CD4-positive, alpha-beta T cell (primary cell): ENCODE data around the gene PALM. TPM values are rescaled to one million over a fixed set of nuclear protein-coding genes. Genes with fewer than 3 reads are reported as not detected.
"Not testable (repeated sequence)": the region's sequence is repeated elsewhere in the genome, so short reads cannot be mapped to it uniquely, and the experiment has no call there.

ENCODE experiments used
- ATAC-seq: fragments of 200-7000 bp; cut with Tn5 transposase; one replicate; pipeline ENCODE4 v1.10.0; 2022; ENCODE audit warnings: mild to moderate bottlenecking; ENCODE audit not compliant: poor library complexity
- CTCF ChIA-PET: fragments of 350-600 bp; sonication (Branson Sonifier 250); formaldehyde crosslinking; loops from one replicate; lab custom pipeline; 2021; ENCODE audit warnings: antibody characterized with exemption, inconsistent platforms; lab: Charles Lee
- POLR2A ChIA-PET: fragments of 350-600 bp; sonication (Branson Sonifier 250); formaldehyde crosslinking; loops from one replicate; lab custom pipeline; 2021; ENCODE audit warnings: antibody characterized with exemption, inconsistent platforms; lab: Charles Lee
- DNase-seq, 14 experiments: peaks; one replicate each; pipeline ENCODE4 v3.0.0-alpha.2; 2013 to 2020; ENCODE audit warnings: mixed read lengths in 2 of 14
- H3K27ac ChIP-seq, 2 donors: one replicate each; pipeline versions ENCODE4 v1.5.1 to v1.7.0; 2013; ENCODE audit warnings: low read length in 2 of 2, low read depth in 1 of 2, mild to moderate bottlenecking in 1 of 2
- H3K27me3 ChIP-seq, 2 experiments: 1 replicate in 1 of 2; 2 replicates in 1 of 2; pipeline versions ENCODE4 v1.6.1 to v1.7.0; 2013; ENCODE audit warnings: low read length in 2 of 2, control low read depth in 1 of 2, mild to moderate bottlenecking in 1 of 2, moderate library complexity in 1 of 2; ENCODE audit not compliant: insufficient read depth in 2 of 2, control insufficient read depth in 1 of 2
- H3K36me3 ChIP-seq: one replicate; pipeline ENCODE4 v1.6.1; 2013; ENCODE audit warnings: low read length, control low read depth; ENCODE audit not compliant: insufficient read depth
- H3K4me1 ChIP-seq: one replicate; pipeline ENCODE4 v1.6.1; 2013; ENCODE audit warnings: low read length, control low read depth; ENCODE audit not compliant: insufficient read depth
- H3K4me3 ChIP-seq: one replicate; pipeline ENCODE4 v1.5.1; 2013; ENCODE audit warnings: mild to moderate bottlenecking, low read length, moderate library complexity
- H3K9me3 ChIP-seq, 2 experiments: 1 replicate in 1 of 2; 2 replicates in 1 of 2; pipeline versions ENCODE4 v1.6.1 to v1.7.0; 2013; ENCODE audit warnings: low read length in 2 of 2, mild to moderate bottlenecking in 2 of 2, control low read depth in 1 of 2, moderate library complexity in 1 of 2; ENCODE audit not compliant: control insufficient read depth in 1 of 2, insufficient read depth in 1 of 2
- H3K27ac Mint-ChIP-seq: one replicate; pipeline ENCODE4 v1.8.0; 2020; ENCODE audit warnings: mixed read lengths
- H3K27me3 Mint-ChIP-seq: one replicate; pipeline ENCODE4 v1.8.0; 2021; ENCODE audit warnings: mixed read lengths
- H3K36me3 Mint-ChIP-seq: one replicate; pipeline ENCODE4 v1.8.0; 2021; ENCODE audit warnings: low read depth, mixed read lengths
- H3K4me1 Mint-ChIP-seq: one replicate; pipeline ENCODE4 v1.8.0; 2021; ENCODE audit warnings: low read depth, mixed read lengths
- H3K4me3 Mint-ChIP-seq: one replicate; pipeline ENCODE4 v1.8.0; 2020; ENCODE audit warnings: mild to moderate bottlenecking, mixed read lengths
- H3K9me3 Mint-ChIP-seq: one replicate; pipeline ENCODE4 v1.8.0; 2020; ENCODE audit warnings: mixed read lengths
- intact Hi-C, 2 experiments: fragments of 100-400 bp; cut with DNase I in 1 of 2; cut with micrococcal nuclease in 1 of 2; formaldehyde crosslinking; loops; one replicate each; pipeline versions ENCODE4 v1.15.1 to v1.9.0; 2023 to 2025; cut with DNase I, micrococcal nuclease
- total RNA-seq, 174 experiments: library from RNA in 2 of 174; stranded (reverse) in 2 of 174; gene quantifications; one replicate each; pipeline ENCODE4 v1.2.3 and lab custom pipeline; 2021 to 2026
- TF ChIP-seq, protein P1 (sequence below): fragments of 200-600 bp; IDR thresholded peaks from one replicate; pipeline ENCODE4 v1.8.0; 2022; ENCODE audit warnings: antibody characterized with exemption, mild to moderate bottlenecking

PALM gene
- total RNA-seq, 2 experiments from 2014 or later, result not detected

DNA sequence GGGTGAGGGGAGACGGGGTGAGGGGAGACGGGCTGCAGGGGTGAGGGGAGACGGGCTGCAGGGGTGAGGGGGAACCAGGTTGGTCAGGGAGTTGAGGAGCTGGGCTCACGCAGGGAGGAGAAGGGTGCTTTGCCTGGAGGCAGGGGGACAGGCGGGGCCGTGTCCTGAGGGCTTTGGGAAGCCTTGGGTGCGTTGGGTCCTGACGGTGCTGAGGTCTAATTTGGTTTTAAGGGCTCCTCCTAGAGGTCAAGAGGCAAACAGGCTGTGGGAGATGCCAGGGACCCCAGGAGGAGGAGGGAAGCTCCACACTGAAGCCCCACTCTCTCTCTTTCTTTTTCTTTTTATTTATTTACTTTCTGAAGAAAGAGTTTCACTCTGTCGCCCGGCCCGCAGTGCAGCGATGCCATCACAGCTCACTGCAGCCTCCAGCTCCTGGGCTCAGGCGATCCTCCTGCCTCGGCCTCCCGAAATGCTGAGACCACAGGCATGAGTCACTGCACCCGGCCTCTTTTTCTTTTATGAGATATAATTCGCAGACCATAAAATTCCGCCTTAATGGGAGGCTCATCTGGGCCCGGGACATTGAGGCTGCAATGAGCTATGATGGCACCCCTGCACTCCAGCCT, 32.9 kb downstream of the PALM start:
- Histone ChIP-seq H3K4me3 (no peak overlapping the region), H3K9me3 (peaks cover 0 to 35% of the 10 kb centered on the region in 2 experiments), H3K36me3 (no peaks in the 10 kb centered on the region), H3K27ac (no peak overlapping the region), H3K27me3 (no peaks in the 10 kb centered on the region), H3K4me1 (peaks cover 6% of the 10 kb centered on the region)
- ChIA-PET CTCF (no interaction called here), POLR2A (no interaction called here)
- Mint-ChIP-seq H3K4me1 (no peaks in the 10 kb centered on the region), H3K36me3 (no peaks in the 10 kb centered on the region), H3K27ac (no peak overlapping the region), H3K9me3 (no peaks in the 10 kb centered on the region), H3K27me3 (no peaks in the 10 kb centered on the region), H3K4me3 (no peak overlapping the region)
- peak in 3 of 14 experiments; percentile 17 to 45 (median 20) for DNase-seq
- TF ChIP-seq, protein P1, sequence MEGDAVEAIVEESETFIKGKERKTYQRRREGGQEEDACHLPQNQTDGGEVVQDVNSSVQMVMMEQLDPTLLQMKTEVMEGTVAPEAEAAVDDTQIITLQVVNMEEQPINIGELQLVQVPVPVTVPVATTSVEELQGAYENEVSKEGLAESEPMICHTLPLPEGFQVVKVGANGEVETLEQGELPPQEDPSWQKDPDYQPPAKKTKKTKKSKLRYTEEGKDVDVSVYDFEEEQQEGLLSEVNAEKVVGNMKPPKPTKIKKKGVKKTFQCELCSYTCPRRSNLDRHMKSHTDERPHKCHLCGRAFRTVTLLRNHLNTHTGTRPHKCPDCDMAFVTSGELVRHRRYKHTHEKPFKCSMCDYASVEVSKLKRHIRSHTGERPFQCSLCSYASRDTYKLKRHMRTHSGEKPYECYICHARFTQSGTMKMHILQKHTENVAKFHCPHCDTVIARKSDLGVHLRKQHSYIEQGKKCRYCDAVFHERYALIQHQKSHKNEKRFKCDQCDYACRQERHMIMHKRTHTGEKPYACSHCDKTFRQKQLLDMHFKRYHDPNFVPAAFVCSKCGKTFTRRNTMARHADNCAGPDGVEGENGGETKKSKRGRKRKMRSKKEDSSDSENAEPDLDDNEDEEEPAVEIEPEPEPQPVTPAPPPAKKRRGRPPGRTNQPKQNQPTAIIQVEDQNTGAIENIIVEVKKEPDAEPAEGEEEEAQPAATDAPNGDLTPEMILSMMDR, result no peak
- intact Hi-C loops, result no loop called here
- no peak for ATAC-seq

DNA sequence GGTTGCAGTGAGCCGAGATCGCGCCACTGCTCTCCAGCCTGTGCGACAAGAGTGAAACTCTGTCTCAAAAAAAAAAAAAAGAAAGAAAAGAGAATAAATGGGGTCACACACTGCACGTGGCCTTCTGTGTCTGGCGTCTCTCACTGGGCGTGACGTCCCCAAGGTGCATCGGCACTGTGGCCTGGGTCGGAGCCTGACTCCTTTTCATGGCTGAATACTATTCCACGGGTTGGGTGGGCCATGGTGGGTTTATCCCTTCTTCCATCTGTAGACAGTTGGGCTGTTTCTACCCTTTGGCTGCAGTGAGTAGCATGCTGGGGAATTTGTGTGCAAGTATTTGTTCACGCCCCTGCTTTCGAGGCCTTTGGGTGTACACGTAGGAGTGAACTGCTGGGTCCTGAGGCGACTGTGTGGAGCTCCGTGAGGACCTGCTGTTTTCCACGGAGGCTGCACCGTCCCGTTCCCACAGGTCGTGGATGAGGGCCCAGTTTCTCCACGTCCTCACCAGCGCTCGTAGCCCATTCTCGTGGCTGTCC, 33.9 kb downstream of the PALM start:
- intact Hi-C loops, result no loop called here
- TF ChIP-seq, protein P1, result no peak
- H3K4me1 ChIP-seq, result peaks cover 2% of the 10 kb centered on the region
- ATAC-seq (no peak), DNase-seq (no peak)
- H3K36me3 ChIP-seq, result no peaks in the 10 kb centered on the region
- Mint-ChIP-seq H3K27ac (no peak overlapping the region), H3K9me3 (no peaks in the 10 kb centered on the region), H3K4me1 (no peaks in the 10 kb centered on the region), H3K27me3 (no peaks in the 10 kb centered on the region), H3K36me3 (no peaks in the 10 kb centered on the region), H3K4me3 (no peak overlapping the region)
- peaks cover 4 to 45% of the 10 kb centered on the region in 2 experiments for H3K9me3 ChIP-seq
- ChIA-PET POLR2A (no interaction called here), CTCF (no interaction called here)
- no peak overlapping the region for H3K27ac ChIP-seq
- H3K4me3 ChIP-seq, result no peak overlapping the region
- no peaks in the 10 kb centered on the region for H3K27me3 ChIP-seq

DNA sequence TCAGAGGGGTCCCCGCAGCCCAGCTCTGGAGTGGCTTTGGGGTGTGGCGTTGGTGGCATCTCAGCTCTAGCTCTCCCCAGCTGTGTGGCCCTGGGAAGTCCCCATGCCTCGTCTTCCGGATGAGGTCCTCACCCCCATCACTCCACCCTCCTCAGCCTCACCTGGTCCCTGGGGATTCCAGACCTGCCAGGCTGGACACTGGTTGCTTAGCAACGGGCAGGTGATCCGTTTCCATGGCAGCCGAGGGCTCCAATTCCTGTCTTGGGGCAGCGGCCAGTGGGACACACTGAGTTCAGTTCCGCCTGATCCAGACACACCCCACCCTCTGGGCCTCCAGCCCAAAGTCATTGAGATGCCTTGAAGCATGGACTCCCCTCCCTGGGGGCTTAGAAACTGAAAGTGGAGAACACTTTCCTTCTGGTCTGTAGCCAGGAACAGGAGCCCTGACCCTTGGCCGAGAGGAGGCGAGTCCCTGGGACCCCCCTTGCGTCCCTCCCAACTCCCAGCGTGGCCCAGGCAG, 34.5 kb downstream of the PALM start:
- CTCF ChIA-PET, result no interaction called here
- ATAC-seq, result no peak
- Histone ChIP-seq H3K36me3 (no peaks in the 10 kb centered on the region), H3K4me3 (no peak overlapping the region), H3K27ac (no peak overlapping the region), H3K9me3 (peaks cover 10 to 51% of the 10 kb centered on the region in 2 experiments), H3K4me1 (no peaks in the 10 kb centered on the region), H3K27me3 (no peaks in the 10 kb centered on the region)
- Mint-ChIP-seq H3K27ac (no peak overlapping the region), H3K36me3 (no peaks in the 10 kb centered on the region), H3K4me3 (no peak overlapping the region), H3K9me3 (no peaks in the 10 kb centered on the region), H3K27me3 (no peaks in the 10 kb centered on the region), H3K4me1 (no peaks in the 10 kb centered on the region)
- TF ChIP-seq, protein P1, result no peak
- no peak for DNase-seq
- POLR2A ChIA-PET, result no interaction called here
- intact Hi-C loops, result no loop called here

DNA sequence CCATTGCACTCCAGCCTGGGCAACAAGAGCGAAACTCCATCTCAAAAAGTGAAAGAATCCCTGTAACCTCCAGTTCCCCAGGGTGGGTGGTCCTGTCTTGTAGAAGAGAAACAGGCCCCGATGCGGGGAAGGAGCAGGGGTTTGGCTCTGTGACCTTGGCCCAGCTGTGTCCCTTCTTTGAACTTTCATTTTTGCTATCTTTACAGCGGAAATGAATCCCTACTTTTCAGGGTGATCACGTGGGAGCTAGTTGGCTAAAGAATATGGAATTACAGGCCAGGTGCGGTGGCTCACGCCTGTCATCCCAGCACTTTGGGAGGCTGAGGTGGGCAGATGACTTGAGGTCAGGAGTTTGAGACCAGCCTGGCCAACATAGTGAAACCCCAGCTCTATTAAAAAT, 36.4 kb downstream of the PALM start:
- H3K9me3 Mint-ChIP-seq, H3K4me1 ChIP-seq, H3K36me3 ChIP-seq, H3K4me3 ChIP-seq, intact Hi-C loops, POLR2A ChIA-PET, H3K27ac Mint-ChIP-seq, H3K27me3 ChIP-seq, H3K4me1 Mint-ChIP-seq, H3K27ac ChIP-seq, H3K27me3 Mint-ChIP-seq, DNase-seq, CTCF ChIA-PET, H3K36me3 Mint-ChIP-seq, ATAC-seq, H3K4me3 Mint-ChIP-seq: not testable (repeated sequence)
- peaks cover 10 to 55% of the 10 kb centered on the region in 2 experiments for H3K9me3 ChIP-seq
